HPDE6-E6E7 (cell line): ENCODE data around the gene MYMK.

Experiments
- DNase-seq: peaks from one replicate; pipeline ENCODE4 v3.0.0; 2011; ENCODE audit warnings: missing footprints; ENCODE audit errors: extremely low spot score

The MYMK gene

DNA sequence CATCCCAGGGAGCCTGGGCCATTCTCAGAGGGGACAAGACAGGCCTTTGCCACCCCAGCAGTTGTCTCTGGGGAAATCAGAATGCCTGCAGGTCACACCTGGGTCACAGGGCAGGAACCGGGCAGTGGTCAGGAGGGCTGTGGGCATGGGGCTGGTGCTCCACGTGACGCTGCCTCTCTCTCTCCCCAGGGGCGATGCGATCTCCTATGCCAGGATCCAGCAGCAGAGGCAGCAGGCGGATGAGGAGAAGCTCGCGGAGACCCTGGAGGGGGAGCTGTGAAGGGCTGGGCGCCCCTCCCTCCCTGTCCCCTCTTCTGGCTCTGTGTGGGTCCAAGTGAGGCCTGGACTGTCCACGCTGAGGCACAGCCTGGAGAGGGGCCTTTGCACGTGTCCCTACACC, 56.4 kb downstream of the MYMK start:
- no peak for DNase-seq

DNA sequence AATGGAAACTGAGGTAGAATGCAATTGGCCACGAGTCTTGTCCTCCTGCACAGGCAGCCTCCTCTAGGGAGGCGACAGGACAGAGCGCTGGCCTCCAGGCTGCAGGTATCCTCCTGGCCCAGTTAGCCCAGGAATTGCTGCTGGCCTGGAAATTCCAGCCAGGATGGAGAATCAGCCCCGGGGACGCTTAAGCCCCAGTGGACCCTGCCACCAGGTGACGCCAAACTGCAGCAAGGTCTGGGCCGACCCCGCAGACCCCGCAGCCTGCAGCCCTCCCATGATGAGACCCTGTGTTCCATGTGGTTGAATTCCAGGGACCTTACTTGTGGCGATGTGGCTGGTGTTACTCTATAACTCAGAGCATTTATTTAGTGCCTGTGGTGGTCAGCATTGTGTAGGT, 57.7 kb downstream of the MYMK start:
- no peak for DNase-seq

- DNase-seq = no peak
Measured at GRCh38 chr9:133465984-133466383, 58.8 kb downstream of the MYMK start.

GRCh38 chr9:133464638-133465037, 60.1 kb downstream of the MYMK start:
- no peak for DNase-seq
